ENCODE measurements around the gene FRS2. TPM values are rescaled to one million over a fixed set of nuclear protein-coding genes. Genes with fewer than 3 reads are reported as not detected.
A peak's percentile ranks its signal among the peaks of the same experiment; 100 is the strongest.

FRS2 gene
- total RNA-seq, 3 donors from 2014 or later = 8.9 to 10.8 (median 9.9) TPM

GRCh38 chr12:69546693-69547438 is 76.7 kb downstream of the FRS2 start:
- no peak for DNase-seq
- Mint-ChIP-seq H3K36me3 (ENCODE audit: insufficient read depth) (peaks cover 17% of the 10 kb centered on the region), H3K9me3 (peaks cover 7% of the 10 kb centered on the region), H3K27me3 (ENCODE audit: low read depth) (no peaks in the 10 kb centered on the region), H3K4me3 (no peak overlapping the region), H3K4me1 (ENCODE audit: low read depth) (peaks cover 4% of the 10 kb centered on the region)
- ATAC-seq = peak; percentile 48 to 67

GRCh38 chr12:69548687-69549086 is 78.5 kb downstream of the FRS2 start:
- peaks cover 12% of the 10 kb centered on the region for H3K36me3 Mint-ChIP-seq (ENCODE audit: insufficient read depth)
- H3K9me3 Mint-ChIP-seq = peaks cover 1% of the 10 kb centered on the region
- DNase-seq (no peak), ATAC-seq (no peak)
- H3K4me1 Mint-ChIP-seq (ENCODE audit: low read depth) = peaks cover 4% of the 10 kb centered on the region
- H3K4me3 Mint-ChIP-seq = no peak overlapping the region
- no peaks in the 10 kb centered on the region for H3K27me3 Mint-ChIP-seq (ENCODE audit: low read depth)

- H3K9me3 Mint-ChIP-seq = no peaks in the 10 kb centered on the region
Measured at GRCh38 chr12:69550569-69551350, 80.6 kb downstream of the FRS2 start.

DNA sequence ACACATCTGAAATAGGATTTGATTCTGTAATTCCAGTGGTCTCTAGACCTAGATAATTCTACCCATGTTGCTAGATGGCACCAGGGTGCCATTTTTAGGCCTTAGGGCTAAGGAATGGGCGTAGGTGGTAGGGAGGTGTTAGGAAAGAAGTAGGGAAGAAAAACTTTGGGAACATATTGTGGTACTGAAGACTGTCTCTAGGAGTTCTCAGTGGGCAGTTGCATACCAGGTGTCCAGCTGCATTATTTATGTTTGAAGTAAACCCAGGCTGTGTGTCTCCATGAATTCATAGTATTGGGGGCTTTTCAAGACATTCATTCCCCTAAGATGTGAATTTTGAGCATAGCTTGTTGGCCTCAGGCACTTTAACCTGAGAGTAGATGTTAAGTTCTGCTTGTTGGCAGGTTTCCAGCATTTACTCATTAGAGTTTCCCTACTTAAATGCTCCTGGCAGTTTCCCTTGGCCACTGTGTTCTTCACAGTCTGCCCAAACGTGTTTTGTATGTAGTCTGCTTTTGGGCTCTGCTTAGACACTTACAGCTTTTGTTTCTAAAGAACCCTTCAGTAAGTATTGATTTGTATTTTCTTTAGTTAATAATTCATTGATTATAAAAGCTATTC is 83.5 kb downstream of the FRS2 start:
- H3K27me3 Mint-ChIP-seq (ENCODE audit: low read depth) = no peaks in the 10 kb centered on the region
- H3K36me3 Mint-ChIP-seq (ENCODE audit: insufficient read depth) = peaks cover 8% of the 10 kb centered on the region
- DNase-seq = no peak
- ATAC-seq = no peak
- no peaks in the 10 kb centered on the region for H3K9me3 Mint-ChIP-seq
- peaks cover under 1% of the 10 kb centered on the region for H3K4me1 Mint-ChIP-seq (ENCODE audit: low read depth)
- no peak overlapping the region for H3K4me3 Mint-ChIP-seq

More at GRCh38 chr12:69550569-69551350, 80.6 kb downstream of the FRS2 start:
- no peak for DNase-seq
- Mint-ChIP-seq H3K36me3 (ENCODE audit: insufficient read depth) (peaks cover 12% of the 10 kb centered on the region), H3K4me3 (no peak overlapping the region), H3K27me3 (ENCODE audit: low read depth) (no peaks in the 10 kb centered on the region), H3K4me1 (ENCODE audit: low read depth) (peaks cover 4% of the 10 kb centered on the region)
- ATAC-seq = no peak

GRCh38 chr12:69555461-69555860 is 85.3 kb downstream of the FRS2 start:
- Mint-ChIP-seq H3K4me3 (no peak overlapping the region), H3K4me1 (ENCODE audit: low read depth) (no peaks in the 10 kb centered on the region), H3K27me3 (ENCODE audit: low read depth) (no peaks in the 10 kb centered on the region)

DNA sequence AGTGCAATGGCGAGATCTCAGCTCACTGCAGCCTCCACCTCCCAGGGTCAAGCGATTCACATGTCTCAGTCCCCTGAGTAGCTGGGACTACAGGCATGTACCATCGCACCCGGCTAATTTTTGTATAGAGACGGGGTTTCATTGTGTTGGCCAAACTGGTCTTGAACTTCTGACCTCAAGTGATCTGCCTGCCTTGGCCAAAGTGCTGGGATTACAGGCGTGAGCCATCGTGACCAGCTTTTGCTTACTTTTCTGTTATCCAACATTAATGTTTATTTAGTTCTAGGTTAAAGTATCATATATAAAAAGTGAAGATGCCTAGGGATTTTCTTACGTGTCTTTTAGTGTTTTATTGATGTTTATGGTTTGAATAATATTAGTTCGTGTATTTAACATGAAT is 86.2 kb downstream of the FRS2 start:
- DNase-seq = no peak
- Mint-ChIP-seq H3K27me3 (ENCODE audit: low read depth) (no peaks in the 10 kb centered on the region), H3K4me1 (ENCODE audit: low read depth) (no peaks in the 10 kb centered on the region), H3K9me3 (no peaks in the 10 kb centered on the region), H3K36me3 (ENCODE audit: insufficient read depth) (peaks cover 2% of the 10 kb centered on the region), H3K4me3 (no peak overlapping the region)
- ATAC-seq = no peak

More at GRCh38 chr12:69555461-69555860, 85.3 kb downstream of the FRS2 start:
- no peaks in the 10 kb centered on the region for H3K9me3 Mint-ChIP-seq
- peaks cover 4% of the 10 kb centered on the region for H3K36me3 Mint-ChIP-seq (ENCODE audit: insufficient read depth)
- ATAC-seq (no peak), DNase-seq (no peak)

DNA sequence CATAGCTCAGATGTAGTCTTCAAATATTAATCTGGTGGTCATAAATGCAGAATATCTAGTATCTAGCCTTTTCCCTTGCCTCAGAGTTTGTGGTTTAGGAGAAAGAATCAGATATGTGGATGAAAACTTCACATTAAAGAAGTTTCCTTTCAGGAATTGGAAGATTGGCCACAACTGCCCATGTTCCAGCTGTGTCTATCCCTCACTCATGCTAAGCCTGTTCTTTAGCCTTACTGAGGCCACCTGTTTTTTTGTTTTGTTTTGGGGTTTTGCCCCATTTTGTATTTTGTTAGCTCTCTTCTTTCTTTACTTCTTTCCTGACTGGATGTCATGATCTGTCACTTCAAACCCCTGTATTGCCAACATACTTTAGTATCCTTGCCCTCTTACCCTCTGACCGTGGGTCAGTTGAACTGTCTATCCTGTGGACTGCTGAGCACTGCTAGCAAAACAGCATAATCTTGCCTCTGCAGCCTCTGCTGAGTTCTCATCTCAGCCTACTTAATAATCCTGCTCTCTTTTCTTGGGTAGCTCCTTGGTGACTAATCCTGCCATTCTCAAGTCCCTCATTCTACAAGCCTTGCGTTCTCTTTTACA is 93.1 kb downstream of the FRS2 start:
- Mint-ChIP-seq H3K4me1 (ENCODE audit: low read depth) (peaks cover 4% of the 10 kb centered on the region), H3K9me3 (no peaks in the 10 kb centered on the region), H3K27me3 (ENCODE audit: low read depth) (no peaks in the 10 kb centered on the region), H3K4me3 (no peak overlapping the region), H3K36me3 (ENCODE audit: insufficient read depth) (peaks cover 4% of the 10 kb centered on the region)
- DNase-seq (no peak), ATAC-seq (no peak)

DNA sequence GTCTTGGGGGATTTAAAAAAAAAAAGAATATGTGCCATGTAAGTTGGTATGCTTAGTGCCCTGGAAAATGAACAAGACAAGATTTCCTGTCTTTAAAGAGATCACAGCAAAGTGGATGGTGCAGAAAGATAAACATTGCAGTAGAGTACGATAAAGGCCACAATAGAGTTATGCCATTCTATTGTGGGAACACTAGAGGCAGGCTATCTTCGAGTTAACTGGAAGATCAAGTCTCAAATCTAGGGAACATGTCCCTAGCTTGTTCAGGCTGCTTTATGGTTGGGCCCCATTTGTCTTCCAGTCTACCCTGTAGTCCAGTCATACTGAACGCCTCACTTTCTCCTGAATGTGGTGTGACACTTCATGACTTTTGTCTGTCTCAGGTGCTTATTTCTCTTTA is 96.4 kb downstream of the FRS2 start:
- H3K27me3 Mint-ChIP-seq (ENCODE audit: low read depth) = no peaks in the 10 kb centered on the region
- DNase-seq (no peak), ATAC-seq (no peak)
- H3K36me3 Mint-ChIP-seq (ENCODE audit: insufficient read depth) = peaks cover 16% of the 10 kb centered on the region
- H3K4me1 Mint-ChIP-seq (ENCODE audit: low read depth) = peaks cover 5% of the 10 kb centered on the region
- no peaks in the 10 kb centered on the region for H3K9me3 Mint-ChIP-seq
- H3K4me3 Mint-ChIP-seq = no peak overlapping the region

- no peak for ATAC-seq
- Mint-ChIP-seq H3K9me3 (no peaks in the 10 kb centered on the region), H3K27me3 (ENCODE audit: low read depth) (no peaks in the 10 kb centered on the region), H3K4me3 (no peak overlapping the region), H3K36me3 (ENCODE audit: insufficient read depth) (peaks cover 27% of the 10 kb centered on the region), H3K4me1 (ENCODE audit: low read depth) (peaks cover 4% of the 10 kb centered on the region)
- no peak for DNase-seq
Measured at GRCh38 chr12:69569236-69569635, 99.0 kb downstream of the FRS2 start.

- ATAC-seq (no peak), DNase-seq (no peak)
- peaks cover 31% of the 10 kb centered on the region for H3K36me3 Mint-ChIP-seq (ENCODE audit: insufficient read depth)
Measured at GRCh38 chr12:69570000-69570516, 99.9 kb downstream of the FRS2 start.

GRCh38 chr12:69570545-69571399 is 100.6 kb downstream of the FRS2 start:
- peaks cover 31% of the 10 kb centered on the region for H3K36me3 Mint-ChIP-seq (ENCODE audit: insufficient read depth)
- H3K4me3 Mint-ChIP-seq = no peak overlapping the region
- DNase-seq (peak; percentile 52), ATAC-seq (peak; percentile 69 to 85)
- H3K4me1 Mint-ChIP-seq (ENCODE audit: low read depth) = peaks cover 4% of the 10 kb centered on the region
- no peaks in the 10 kb centered on the region for H3K9me3 Mint-ChIP-seq
- H3K27me3 Mint-ChIP-seq (ENCODE audit: low read depth) = no peaks in the 10 kb centered on the region

More at GRCh38 chr12:69570000-69570516, 99.9 kb downstream of the FRS2 start:
- Mint-ChIP-seq H3K9me3 (no peaks in the 10 kb centered on the region), H3K4me1 (ENCODE audit: low read depth) (peaks cover 4% of the 10 kb centered on the region), H3K4me3 (no peak overlapping the region), H3K27me3 (ENCODE audit: low read depth) (no peaks in the 10 kb centered on the region)

DNA sequence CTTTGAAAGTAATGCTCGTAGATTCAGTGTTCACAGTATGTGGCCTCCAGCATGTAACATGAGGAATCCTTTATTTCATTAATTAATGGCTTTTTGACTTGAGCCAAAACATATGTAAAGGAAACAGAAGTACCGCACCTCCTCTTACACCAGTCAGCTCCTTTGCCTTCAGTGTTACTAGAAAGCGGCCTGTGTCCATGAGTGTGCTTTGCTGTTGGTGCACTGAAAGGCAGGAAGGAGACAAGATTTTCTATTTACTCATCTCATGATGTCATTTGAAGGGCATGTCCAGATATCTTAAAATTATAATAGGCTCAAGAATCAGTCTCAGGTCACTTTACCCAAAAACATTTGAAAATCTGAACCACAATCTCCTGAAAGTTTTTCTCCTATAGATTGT is 105.2 kb downstream of the FRS2 start:
- no peaks in the 10 kb centered on the region for H3K9me3 Mint-ChIP-seq
- H3K4me3 Mint-ChIP-seq = no peak overlapping the region
- no peak for ATAC-seq
- peaks cover 20% of the 10 kb centered on the region for H3K36me3 Mint-ChIP-seq (ENCODE audit: insufficient read depth)
- DNase-seq = no peak
- peaks cover 3% of the 10 kb centered on the region for H3K4me1 Mint-ChIP-seq (ENCODE audit: low read depth)
- no peaks in the 10 kb centered on the region for H3K27me3 Mint-ChIP-seq (ENCODE audit: low read depth)

- peaks cover 9% of the 10 kb centered on the region for H3K36me3 Mint-ChIP-seq (ENCODE audit: insufficient read depth)
- H3K4me1 Mint-ChIP-seq (ENCODE audit: low read depth) = peaks cover 3% of the 10 kb centered on the region
- no peaks in the 10 kb centered on the region for H3K9me3 Mint-ChIP-seq
- ATAC-seq (no peak), DNase-seq (no peak)
- no peaks in the 10 kb centered on the region for H3K27me3 Mint-ChIP-seq (ENCODE audit: low read depth)
- no peak overlapping the region for H3K4me3 Mint-ChIP-seq
Measured at GRCh38 chr12:69578283-69578682, 108.1 kb downstream of the FRS2 start.
